HG03521 (cell line): ENCODE measurements around the gene SH3PXD2A.
A peak's percentile ranks its signal among the peaks of the same experiment; 100 is the strongest.
"Not testable (repeated sequence)": the region's sequence is repeated elsewhere in the genome, so short reads cannot be mapped to it uniquely, and the experiment has no call there.

ENCODE experiments used
- ATAC-seq: cut with Tn5 transposase; IDR thresholded peaks from one replicate; pipeline ENCODE4 v1.9.1; 2021; ENCODE audit warnings: mild to moderate bottlenecking, moderate library complexity; ENCODE audit not compliant: unreplicated experiment

SH3PXD2A gene

DNA sequence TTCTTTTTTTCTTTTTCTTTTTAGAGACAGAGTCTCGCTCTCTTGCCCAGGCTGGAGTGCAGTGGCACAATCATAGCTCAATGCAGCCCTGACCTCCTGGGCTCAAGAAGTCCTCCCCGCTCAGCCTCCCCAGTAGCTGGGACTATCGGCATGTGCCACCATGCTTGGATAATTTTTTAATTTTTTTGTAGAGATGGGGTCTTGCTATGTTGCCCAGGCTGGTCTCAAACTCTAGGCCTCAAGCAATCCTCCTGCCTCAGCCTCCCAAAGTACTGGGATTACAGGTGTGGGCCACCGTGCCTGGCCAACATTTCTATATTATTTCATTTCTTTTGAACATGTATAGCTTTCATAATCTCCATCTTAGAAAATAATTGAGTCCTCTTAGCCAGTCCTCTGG, 42.1 kb downstream of the SH3PXD2A start:
- ATAC-seq, result not testable (repeated sequence)

DNA sequence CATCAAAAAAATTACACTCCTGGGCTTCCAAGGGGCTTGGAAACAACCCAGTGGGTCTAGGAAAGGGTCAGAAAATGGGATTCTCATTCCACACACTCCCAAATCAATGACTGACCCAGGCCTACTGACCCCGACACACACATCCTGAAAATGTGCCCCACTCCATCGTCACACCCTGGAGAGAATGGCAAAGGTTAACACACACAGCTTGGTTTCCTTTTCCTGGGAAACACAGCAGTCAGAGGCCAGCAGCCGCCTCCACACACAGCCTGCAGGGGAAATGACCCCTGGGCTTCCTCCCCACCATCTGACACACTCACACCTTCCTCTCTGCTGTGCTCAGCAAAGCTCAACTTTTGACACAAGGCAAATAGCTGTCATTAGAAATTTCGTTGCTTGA, 42.9 kb downstream of the SH3PXD2A start:
- no peak for ATAC-seq

DNA sequence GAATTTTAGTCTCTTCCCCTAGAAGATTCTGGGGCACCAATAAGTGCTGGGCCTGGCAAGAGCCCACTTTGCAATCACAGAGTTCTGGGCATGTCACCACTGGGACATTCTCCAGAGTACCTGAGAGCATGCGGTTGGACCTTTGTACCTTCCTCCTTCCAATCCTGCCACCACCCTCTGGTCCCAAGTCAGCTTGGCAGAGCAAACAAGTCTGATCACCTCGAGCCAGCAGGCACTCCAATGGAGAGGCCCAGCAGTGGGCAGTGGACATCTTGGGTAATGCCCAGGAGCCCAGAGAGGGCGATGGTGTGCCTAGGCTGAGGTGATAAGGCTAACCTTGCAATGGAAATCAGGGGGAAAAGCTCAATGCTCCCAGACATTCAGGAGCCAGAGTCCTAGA, 43.4 kb downstream of the SH3PXD2A start:
- no peak for ATAC-seq

DNA sequence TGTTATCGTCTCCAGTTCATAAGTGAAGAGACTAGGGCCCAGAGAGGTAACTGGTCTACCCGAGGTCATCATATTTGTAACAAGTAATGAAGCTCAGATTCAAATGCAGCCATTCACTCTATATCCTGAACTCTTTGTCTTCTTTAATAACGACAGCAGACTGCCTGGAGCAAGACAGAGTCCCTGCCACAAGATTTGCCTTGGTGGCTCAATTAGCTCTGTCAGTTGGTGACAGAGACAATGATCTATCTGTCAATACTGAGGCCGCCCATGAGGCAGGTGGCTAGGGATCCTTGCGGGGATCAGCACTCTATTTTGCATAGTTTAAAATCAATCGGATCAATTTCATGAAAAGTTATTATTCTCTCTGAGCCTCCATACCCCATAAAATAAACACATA, 43.9 kb downstream of the SH3PXD2A start:
- ATAC-seq, result no peak

DNA sequence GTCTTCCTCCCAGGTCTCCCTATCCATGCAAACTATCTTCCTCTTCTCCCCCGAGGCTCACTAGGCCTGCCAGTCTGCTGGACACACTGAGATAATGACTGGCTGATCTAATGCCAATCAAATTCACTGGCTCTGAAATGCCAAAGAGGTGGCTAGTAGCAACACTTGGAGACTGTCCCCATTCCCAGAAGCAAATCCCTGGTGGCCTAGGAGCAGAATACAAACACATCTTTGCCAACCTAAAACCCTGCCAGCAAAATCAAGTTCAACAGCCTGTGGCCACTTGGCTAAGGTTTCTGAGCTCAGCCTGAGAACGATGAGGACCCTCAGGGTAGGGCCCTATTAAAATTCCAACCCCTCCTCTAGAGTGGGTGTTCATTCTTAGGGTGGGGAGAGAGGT, 46.6 kb downstream of the SH3PXD2A start:
- ATAC-seq, result no peak

DNA sequence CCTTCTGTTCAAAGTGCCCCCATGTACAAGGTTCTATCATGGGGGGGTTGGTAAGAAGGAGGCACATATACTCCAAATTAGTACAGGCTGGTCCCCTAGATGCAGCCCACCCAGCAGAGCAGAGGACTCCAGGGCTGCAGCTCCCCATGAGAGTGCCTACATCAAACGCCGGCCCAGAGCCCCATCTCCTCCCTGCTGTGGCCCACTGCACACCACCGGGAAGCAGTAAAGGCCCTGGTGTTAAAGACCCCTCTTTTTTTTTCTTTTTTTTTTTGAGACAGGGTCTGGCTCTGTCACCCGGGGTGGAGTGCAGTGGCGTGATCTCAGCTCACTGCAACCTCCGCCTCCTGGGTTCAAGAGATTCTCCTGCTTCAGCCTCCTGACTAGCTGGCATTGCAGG, 47.4 kb downstream of the SH3PXD2A start:
- ATAC-seq, result no peak

DNA sequence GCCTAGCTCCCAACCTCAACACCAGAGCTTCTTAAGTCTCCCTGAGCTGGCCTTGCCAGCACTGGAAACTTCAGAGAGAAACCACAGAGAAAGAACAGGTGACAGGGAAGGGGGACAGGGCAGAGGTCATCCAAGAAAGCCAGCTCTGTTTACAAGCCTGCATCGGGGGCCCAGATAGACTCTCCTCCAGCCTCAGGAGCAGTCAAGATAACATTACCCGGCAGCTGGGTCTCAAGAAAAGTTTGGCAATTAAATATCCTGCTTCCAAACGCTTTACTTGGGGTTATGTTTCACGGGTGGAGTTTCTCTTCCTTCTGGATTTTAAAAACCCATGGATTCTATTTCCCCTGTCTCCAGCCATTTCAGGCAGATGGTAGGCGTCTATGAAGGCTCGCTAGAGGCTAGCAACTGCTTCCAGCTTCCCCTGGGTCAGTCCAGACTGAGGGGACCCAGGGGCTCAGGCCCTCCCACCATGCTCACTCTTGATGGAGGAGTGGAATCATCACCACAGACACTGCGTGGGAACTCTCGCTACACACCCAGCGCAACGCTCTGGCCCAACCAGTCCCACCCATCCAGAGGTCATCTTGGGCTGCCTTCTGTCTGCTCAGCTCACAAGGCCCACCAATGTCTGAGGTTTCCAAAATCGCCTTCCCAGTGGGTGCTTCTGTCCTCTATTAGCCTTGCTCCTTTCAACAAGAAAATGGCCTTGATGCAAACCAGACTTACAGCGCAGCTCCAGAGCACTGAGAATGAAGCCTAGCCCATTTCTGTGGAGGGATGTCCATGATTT, 48.8 kb downstream of the SH3PXD2A start:
- ATAC-seq, result no peak

DNA sequence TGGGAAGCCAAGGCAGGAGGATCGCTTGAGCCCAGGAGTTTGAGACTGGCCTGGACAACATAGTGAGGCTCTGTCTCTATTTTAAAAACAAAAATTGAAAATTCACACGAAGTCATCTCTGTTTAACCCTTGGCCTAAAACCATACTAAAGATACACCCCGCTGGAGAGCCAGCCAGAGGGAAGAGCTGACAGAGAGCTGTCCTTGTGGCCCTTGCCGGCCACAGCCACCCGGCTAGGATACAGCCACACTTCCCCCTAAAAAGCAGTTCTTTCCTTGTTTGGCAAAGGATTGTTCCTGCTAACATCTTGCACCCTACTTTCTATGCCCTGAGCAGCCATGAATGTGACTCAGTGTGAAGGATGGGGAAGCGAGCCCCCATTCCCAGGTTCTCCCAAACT, 49.6 kb downstream of the SH3PXD2A start:
- no peak for ATAC-seq

DNA sequence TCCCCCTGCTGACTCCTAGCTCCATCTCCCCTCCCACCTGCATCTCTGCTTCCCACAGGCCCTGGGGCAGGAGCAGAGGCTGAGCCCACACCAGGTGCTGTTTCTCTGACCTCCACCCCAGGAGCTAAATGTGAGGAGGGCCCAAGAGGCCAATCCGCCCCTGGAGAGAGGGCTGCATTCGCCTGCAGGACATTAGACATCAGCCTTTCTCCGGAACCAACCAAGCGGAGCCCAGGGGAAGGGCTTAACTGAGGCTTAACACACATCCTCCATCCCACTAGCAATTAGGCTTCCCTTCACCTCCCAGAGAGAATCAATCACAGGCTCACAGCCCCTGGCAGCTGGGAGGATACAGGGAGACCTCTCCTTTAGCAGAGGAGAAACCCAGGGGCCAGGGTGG, 50.5 kb downstream of the SH3PXD2A start:
- no peak for ATAC-seq

DNA sequence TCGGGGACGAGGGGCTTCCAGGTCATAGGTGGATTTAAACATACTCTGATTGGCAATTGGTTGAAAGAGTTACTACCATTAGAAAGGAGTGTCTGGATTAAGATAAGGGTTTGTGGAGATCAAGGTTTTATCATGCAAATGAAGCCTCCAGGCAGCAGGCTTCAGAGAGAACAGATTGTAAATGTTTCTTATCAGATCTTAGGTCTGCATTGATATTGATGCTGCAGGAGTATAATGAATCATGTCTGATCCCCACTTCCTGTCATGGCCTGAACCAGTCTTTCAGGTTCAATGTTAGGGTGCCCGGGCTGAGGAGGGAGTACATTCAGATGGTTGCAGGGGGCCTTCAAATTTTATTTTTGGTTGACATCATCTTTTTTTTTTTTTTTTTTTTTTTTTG, 51.4 kb downstream of the SH3PXD2A start:
- ATAC-seq, result no peak

DNA sequence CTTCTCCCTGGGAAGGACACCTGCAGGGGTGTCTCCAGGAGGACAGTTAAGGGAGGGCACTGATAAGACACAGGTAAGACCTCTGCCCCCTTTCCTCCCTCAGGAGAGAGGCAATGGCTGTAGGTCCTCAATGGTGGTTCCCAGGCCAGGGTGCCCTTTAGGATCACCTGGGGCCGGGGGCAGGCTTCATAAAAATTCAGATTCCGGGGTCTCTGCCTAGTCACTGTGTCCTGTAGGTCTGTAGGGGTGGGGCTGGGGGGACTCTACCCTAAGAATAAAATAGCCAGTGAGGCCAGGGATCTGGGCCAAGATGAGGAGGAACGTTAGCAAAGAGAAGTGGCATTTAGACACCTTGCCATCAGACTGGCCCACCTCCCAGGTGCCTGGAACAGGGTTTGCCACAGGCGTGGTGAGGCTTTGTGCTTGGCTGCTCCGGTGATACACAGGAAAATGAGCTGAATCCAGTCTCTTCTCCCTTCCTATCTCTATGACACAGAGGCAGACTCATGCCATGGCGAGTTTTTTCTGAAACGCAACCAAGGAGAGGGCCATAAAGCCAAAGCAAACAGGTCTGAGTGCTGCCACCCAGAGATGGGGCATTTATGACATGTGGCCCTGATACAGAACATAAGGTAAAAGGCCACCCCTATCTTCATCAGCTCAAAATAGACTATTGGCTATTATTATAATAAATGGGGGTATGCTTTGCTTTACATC, 52.6 kb downstream of the SH3PXD2A start:
- no peak for ATAC-seq

DNA sequence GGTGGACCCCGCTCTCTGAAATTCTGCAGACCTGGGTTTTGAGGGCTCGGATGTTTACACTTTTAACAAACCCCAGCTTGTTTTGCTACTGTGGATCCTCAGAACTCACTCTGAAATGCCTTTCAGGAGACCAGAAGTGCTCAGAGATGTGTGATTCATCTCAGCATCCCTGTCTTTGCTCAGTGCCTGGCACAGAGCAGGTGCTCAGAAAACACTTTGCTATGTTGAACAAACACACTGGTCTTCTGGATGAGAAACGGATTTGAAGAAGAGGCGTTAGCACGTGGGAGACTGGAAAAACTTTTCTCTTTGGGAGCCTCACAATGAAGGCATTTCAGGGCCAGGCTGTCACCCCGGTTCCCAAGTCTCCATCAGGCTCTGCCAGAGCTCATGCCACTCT, 53.3 kb downstream of the SH3PXD2A start:
- no peak for ATAC-seq

DNA sequence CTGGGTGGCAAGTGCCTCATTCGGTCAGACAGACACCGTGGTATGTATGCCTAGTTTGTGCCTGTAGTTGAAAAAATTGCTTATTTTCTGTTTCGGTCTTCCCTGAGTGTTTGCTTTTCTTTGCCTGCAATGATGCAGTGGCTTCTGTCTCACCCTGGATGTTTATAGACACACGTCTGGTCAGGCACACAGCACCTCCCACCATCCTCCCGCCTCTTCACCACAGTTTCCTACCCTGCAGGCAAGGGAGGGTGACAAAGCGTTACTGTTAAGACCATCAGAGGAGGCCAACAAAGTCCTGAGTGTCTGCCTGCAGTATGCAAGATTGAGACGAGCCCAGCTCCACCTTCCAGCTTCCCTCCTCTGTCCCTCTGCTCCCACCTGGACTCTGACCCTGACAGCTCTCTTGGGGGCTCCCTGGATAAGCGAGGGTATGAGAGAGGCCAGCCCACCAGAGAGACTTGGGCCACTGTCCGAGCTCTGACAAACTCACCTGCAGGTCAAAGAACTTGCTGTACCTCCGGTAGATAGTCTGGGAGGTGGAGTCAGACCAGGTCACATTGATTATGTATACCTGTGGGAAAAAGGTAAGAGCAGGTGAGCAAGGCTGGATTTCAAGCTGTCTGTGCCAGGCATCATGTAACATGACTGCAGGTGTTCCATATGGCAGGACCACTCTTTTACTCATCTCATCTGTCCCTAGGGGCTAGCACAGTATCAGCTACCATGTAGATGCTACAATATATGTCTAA, 54.4 kb downstream of the SH3PXD2A start:
- ATAC-seq, result peak; percentile 48

DNA sequence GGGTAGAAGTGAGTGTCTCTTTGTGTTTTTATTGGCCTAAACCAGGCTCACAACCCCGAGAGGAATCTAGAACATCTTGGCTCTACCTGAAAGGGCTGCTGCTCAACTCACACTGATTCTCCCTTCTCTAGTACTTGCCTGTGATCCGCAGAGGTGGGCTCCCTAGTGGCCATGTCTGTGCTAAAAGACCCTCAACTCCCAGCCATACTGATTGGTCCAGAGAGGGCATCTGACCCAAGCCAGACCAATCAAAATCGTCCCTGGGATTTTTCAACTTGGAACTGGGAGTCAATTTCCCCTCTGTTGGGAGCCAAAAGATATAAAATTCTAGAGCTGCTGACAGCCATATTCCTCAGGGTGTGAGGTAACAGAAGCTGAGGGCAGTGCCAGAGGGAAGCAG, 55.3 kb downstream of the SH3PXD2A start:
- no peak for ATAC-seq

DNA sequence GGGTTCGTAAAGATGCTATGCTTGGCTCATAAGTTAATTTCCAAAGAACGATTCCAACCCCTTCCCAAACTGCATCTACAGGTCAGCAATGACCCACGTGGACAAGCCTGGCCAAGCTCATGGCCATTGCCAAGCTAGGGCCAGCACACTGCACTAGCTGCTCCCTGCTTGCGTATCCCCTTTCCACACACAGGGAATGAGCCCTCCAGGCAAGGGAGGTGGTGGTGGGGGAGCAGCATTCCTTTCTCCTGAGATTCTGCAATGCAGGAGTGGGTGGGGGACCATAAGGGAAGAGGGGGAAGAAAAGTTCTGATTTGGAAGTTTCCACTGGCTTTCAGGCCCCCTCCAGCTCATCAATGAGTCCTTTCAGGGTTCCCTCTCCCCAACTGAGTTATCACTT, 56.0 kb downstream of the SH3PXD2A start:
- no peak for ATAC-seq

DNA sequence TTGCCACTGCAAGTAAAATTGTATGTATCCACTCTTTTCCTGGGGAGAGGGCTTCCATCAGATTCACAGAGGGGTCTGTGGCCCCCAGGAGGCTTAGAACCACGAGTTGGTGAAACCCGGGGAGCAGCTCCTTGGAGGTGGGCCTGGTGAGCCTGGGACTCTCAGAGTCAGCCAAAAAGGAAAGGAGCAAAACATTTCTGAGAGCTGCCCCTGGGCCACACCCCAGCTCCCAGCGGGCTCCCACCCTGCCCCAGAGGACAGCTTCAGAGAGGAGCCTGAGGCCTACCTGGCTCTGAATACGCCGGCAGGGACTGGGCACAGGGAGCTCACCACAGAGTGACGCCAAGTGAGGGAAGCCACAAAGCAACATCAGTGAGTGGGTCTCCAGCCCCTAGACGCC, 56.9 kb downstream of the SH3PXD2A start:
- no peak for ATAC-seq

DNA sequence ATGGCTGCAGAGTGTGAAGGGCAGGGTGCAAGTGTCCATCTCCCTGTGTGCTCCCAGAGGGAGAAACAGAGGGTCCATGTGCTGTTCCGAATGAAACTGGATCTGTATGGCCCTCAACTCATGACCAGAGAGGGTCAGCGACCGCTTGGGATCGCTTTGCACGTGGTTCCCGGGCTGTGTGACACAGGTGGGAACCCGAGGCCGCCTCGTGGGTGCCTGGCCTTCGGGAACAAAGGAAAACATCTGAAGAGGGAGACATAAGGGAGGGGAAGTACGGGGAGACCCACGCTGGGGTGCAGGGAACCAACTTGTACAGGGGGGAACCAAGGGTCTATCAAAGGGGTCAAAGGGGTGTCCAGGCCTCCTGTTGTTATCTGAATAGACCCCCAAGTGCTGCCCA, 57.5 kb downstream of the SH3PXD2A start:
- ATAC-seq, result no peak

DNA sequence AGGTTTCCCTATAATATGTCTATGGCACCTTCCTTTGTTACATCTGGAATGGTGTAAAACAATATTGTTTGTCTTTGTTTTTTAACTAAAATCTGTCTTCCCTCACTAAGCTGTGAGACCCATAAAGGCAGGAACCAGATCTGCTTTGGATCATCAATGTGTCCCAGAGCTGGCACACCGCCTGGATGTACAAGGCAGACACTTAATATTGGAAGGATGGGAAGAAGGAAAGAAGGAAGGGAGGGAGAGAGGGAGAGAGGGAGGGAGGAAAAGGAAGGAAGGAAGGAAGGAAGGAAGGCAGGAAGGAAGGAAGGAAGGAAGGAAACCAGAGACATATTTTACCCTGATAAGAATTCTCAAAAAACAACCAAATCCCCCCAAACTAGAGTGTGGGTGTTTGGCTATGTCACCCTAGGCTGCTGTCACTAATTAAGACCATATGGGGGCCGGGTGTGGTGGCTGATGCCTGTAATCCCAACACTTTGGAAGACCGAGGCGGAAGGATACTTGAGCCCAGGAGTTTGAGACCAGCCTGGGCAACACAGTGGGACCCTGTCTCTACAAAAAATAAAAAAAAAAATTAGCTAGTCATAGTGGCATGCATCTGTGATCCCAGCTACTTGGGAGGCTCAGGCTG, 59.6 kb downstream of the SH3PXD2A start:
- ATAC-seq, result no peak

DNA sequence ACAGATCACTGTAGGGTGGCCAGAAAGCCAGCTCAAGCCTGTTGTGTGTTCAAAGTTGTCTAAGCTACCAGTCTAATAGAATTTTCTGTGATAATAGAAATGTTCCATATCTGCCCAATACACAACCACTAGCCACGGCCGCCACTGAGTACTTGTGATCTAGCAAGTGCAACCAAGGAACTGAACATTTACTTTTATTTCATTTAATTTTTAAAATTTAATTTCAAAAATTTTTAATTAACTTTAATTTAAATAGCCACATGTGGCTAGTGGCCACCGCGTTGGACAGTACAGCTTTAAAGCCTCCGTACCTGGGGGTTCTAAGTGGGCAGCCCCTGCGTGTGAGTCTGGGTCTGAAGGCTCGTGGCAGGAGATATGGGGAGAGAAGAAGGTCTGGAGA, 60.4 kb downstream of the SH3PXD2A start:
- no peak for ATAC-seq

DNA sequence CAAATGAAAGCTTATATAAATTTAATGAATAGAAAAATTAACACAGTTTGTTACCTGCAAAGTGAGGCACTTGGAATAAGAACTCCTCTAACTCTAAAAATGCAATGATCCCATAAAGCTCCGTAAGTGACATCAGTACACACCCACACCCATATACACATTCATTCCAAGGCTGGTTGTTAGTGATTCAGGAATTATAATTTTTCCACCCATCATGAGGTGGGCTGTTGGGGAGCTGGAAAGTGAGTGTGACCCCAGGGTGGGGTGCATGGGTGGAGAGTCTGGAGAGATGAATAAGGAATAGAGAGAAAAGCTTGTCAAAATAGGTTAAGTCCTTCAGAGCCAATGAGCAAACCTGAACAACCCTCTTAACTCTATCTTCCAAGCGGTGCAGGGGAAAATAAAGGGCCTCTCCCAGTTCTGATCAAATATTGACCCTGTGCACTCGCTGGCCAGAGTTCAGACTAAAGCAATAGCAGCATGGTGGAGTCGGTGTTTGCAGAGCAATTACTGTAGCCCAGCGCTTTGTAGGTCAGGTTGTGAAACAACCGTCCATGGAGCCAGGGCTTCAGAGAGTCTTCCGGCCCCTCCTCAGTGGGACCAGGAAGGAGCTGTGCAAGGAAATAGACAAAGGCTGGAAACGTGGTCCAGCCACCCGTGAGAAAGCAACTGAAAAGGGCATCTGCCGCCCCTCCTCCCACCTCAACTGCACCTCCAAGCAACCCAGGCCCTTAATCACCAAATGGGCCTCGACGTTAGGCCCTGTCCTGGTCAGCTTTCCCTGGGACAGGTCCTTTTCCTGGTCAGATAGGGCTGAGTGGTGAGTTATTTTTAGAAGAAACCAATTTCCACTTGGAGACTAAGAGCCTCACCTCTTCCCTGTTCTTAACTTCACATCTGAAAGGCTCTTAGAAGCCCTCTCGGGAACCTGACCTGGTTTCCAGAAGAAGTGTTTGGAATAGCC, 61.2 kb downstream of the SH3PXD2A start:
- no peak for ATAC-seq
